Stimulated activated CD4-positive, alpha-beta T cell treated with anti-CD3 and anti-CD28 coated beads, Interleukin-15, amount 100 ng/mL, for 1 hour (primary cell): ENCODE measurements around the gene TMCO1.
"Not testable (repeated sequence)": the region's sequence is repeated elsewhere in the genome, so short reads cannot be mapped to it uniquely, and the experiment has no call there.

Experiments
- DNase-seq, 2 donors: peaks; one replicate each; pipeline ENCODE4 v3.0.0-alpha.2; 2020; ENCODE audit warnings: low read depth in 1 of 2, low spot score in 1 of 2

The TMCO1 gene

DNA sequence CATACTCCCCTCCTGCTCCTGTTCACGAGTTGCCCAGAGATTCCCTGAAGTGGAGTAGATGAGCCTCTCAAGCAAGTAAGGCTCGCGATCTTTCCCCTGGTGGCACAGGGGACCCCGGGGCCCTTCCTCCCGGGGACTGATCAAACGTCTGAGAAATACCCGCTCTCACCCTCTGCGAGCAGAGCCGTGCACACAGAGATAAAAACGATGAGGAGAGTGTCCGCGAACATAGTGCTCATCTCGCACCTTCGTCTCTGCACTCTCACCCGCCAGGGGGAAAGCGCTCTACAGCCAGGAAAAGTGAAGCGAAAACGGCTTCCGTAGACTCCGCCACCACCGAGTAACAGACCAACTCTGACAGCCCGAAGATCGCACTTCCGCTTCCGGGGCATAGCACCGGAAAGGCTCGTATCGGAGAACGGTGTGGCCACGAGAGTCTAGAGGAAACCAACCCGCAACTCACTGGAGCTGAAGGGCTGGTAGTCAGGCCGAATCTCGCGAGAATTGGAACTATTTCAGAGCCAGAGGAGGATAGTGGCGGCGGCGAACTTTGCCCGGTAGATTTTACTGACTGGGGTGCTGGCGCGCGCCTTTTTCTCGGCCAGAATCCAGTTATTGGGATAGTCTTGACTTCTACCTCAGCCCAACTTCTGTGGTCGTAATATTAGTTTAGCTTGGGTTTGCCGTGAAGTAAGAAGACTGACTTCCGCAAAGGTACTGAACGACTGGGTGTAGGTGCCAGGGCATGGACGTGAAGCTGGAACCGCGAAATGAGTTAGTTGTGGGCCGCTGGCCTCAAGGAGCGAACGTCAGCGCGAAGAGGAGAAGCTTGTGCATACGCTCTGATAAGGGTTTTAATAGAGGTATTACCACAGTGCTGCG, at the start of gene TMCO1:
TSS of gene TMCO1 (minus strand) at position 356 of the 882 bp plus-strand sequence. CDS start at position 239, 117 bp downstream.
- peak; percentile 79 to 82 for DNase-seq

DNA sequence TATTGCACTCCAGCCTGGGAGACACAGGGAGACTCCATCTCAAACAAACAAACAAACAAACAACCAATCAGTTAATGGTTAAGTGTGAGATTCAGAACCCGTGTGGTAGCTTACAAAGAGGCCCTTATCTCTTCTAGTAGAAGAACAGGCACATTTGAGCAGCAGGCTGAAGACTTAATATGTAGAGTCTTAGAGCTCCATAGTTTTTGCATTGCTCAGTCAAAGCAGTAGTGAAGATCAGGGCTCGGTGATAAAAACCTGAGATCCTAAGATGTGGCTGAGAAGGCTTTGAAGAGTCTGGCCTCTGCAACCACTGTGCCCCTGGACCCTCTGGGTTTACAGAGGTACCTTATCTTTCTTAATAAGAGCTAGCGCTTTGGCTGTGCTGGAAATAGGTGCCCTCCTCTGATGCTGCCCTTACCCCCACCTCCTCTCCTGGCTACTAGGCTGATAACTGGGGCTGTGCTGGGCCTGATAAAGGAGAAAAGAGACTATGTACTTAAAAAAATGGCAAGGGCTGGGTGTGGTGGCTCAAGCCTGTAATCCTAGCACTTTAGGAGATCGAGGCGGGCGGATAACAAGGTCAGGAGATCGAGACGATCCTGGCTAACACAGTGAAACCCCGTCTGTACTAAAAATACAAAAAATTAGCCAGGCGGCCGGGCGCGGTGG, 48.3 kb upstream of the TMCO1 start:
- DNase-seq = no peak

- DNase-seq = no peak
Observed at GRCh38 chr1:165816157-165816556, 47.5 kb upstream of the TMCO1 start.

DNA sequence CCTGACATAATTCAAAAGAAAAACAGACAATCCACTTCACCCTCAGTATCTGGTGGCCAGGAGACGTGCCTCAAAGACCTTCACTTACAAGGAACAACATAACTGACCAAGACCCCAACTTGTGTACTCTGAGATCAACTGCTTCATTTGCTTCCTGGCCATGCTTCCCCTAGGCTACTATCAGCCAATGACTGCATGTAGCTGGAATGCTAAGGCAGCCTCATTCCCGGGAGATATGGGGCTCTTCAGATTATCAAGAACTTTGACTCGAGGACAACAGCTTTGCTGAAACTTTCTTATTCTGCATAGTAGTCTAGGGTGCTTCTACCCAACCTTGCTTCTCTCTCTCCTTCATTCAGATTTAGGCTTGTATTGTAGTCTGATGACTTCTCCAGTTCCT, 47.1 kb upstream of the TMCO1 start:
- no peak for DNase-seq

DNA sequence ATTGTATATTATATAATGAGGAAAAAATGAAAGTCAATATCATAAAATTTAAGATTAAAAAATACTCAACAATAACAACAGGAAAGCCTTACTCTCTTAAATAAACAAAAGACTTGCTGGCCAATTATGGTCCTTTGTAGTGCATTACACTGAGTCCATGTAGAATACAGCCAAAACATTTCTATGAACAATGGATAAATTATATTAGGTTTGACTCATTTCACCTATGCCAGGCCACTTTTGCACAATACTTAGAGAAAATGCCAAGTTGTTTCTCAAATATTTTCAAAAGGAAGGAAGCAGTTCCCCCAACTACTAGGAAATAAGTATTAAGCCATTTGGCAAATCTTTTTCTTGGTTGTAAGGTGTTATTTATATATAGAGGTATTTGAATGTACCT, 38.9 kb upstream of the TMCO1 start:
- DNase-seq = no peak

DNA sequence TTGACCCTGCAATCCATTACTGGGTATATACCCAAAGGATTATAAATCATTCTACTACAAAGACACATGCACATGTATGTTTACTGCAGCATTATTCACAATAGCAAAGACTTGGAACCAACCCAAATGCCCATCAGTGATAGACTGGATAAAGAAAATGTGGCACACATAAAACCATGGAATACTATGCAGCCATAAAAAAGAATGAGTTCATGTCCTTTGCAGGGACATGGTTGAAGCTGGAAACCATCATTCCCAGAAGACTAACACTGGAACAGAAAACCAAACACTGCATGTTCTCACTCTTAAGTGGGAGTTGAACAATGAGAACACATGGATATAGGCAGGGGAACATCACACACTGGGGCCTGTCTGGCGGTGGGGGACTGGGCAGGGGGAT, 35.8 kb upstream of the TMCO1 start:
- not testable (repeated sequence) for DNase-seq

DNA sequence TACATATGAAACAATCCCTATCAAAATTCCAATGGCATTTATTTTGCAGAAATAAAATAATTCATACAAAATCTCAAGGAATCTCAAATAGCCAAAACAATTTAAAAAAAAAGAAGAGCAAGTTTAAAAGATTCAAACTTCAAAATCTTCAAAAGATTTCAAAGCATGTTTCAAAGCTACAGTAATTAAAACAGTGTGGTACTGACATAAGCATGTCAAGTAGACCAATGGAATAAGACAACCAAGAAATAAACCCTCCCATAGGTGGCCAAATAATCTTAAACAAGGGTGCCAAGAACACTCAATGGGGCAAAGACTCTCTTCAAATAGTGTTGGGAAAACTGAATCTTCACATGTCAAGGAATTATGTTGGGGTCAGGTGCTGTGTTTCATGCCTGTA, 30.7 kb upstream of the TMCO1 start:
- DNase-seq = no peak

GRCh38 chr1:165795894-165796293, 27.2 kb upstream of the TMCO1 start:
- DNase-seq = no peak

- no peak for DNase-seq
Observed at GRCh38 chr1:165793951-165794350, 25.3 kb upstream of the TMCO1 start.

GRCh38 chr1:165787741-165788140, 19.1 kb upstream of the TMCO1 start:
- no peak for DNase-seq

GRCh38 chr1:165783519-165783918, 14.9 kb upstream of the TMCO1 start:
- not testable (repeated sequence) for DNase-seq

GRCh38 chr1:165778197-165778596, 9.5 kb upstream of the TMCO1 start:
- DNase-seq = not testable (repeated sequence)

GRCh38 chr1:165773324-165773965, 4.8 kb upstream of the TMCO1 start:
- DNase-seq = no peak

DNA sequence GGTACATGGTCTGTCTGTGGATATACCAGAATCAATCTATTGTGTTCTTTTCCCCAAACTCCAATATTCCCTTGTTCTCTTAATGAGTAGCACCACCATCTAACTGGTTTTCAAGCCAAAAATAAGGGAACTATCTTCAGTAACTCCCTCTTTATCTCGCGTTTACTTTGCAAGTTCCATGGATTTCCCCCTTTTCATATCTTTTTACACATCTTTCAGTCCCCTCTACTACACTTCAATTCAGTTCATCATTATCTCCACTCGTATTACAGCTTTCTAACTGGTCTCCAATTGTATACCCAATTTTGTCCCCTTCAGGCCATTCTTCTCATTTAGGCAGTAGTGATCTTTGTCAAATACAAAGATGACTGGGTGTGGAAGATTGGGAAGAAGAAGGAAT, 4.1 kb upstream of the TMCO1 start:
- no peak for DNase-seq

DNA sequence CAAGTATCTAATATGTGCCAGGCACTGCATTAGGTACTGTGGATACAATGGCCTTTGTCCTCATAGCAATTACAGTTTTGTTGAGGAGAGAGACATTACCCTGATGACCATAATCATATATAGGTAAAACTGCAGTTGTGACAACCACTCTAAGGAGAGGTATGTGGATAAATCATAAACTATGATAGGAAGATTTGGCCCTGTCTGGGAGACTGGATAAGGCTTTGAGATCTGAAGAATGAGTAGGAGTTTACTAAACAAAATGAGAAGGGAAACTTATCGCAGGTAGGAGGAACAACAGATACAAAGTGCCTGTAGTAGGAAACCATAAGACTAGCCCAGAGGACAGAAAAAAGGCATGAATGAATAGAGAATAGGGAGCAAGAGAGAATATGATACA, 4.4 kb downstream of the TMCO1 start:
- no peak for DNase-seq

- DNase-seq = no peak
Observed at GRCh38 chr1:165763442-165763841, 5.2 kb downstream of the TMCO1 start.

DNA sequence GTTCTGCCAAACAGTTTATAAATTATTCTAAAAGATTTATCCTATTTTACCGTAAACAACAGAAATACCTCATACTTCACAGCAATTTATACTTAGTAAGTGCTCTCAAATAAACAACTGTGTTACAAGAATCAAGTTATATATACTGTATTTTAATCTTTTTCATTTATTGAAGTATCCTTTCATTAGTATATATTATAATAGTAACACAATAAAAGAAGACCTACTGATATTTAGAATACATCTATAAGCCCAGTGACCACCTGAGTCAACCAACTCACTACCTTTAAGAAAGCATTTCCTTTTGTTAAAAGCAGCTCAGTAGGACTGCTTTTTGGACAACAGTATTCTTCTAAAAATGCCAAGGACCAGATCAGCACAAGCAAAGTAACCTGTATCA, 5.9 kb downstream of the TMCO1 start:
- DNase-seq = no peak

DNA sequence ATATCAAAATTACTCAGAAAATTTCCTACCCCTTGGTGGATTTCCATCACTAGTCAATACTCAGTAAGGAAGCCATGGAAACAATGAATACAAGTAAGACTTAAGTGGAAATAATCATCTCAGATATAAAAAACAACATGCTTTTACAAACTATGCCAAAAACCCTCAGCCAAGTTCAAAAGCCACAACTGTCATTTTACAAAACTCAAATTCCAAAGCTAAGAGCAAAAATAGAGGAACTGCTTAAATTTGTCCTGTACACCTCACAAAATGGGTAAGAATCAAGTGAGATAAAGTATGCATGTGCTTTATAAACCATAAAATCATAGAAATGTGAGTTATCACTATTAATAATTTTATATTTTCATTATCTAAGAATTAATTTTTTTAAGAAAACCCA, 9.6 kb downstream of the TMCO1 start:
- DNase-seq = no peak

- no peak for DNase-seq
Observed at GRCh38 chr1:165755393-165756010, 13.2 kb downstream of the TMCO1 start.

- no peak for DNase-seq
Observed at GRCh38 chr1:165753934-165754333, 14.7 kb downstream of the TMCO1 start.

DNA sequence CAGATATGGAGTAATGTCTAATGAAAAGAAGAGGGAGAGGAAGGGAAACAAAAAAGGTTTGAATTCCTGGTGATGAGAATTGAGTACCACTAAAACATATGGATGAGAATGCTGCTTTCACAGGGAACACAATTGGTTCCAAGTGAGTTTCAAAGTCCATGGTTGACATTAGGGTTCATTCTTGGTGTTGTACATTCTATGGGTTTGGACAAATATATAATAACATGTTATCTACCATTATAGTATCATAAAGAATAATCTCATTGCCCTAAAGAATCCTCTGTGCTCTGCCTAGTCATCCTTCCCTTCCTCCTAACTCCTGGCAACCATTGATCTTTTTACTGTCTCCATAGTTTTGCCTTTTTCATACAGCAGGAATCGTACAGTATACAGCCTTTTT, 20.1 kb downstream of the TMCO1 start:
- DNase-seq = no peak
